Prostate gland (tissue), 2 donors: ENCODE results near the gene SLC22A12. TPM values are rescaled to one million over a fixed set of nuclear protein-coding genes. Genes with fewer than 3 reads are reported as not detected.

Experiments
- DNase-seq: peaks from one replicate; pipeline ENCODE4 v3.0.0-alpha.2; 2019; ENCODE audit warnings: low spot score
- H3K27ac ChIP-seq, 2 donors: fragments of 200-600 bp; sonication (generic); 2 replicates each; pipeline ENCODE4 v1.5.1; 2017 to 2019
- H3K27me3 ChIP-seq: fragments of 200-600 bp; sonication (generic); replicated peaks from 2 replicates; pipeline ENCODE4 v1.5.1; 2019; ENCODE audit not compliant: insufficient read depth
- H3K36me3 ChIP-seq, 2 donors: fragments of 200-600 bp; sonication (generic); 1 replicate in 1 of 2; 2 replicates in 1 of 2; pipeline versions ENCODE4 v1.5.1 to v1.8.1; 2017 to 2019
- H3K4me1 ChIP-seq: fragments of 200-600 bp; sonication (generic); replicated peaks from 2 replicates; pipeline ENCODE4 v1.5.1; 2019
- H3K4me3 ChIP-seq, 2 donors: fragments of 200-600 bp; sonication (generic); 2 replicates each; pipeline ENCODE4 v1.5.1; 2017 to 2019
- H3K9me3 ChIP-seq: fragments of 200-600 bp; sonication (generic); 2 replicates; pipeline ENCODE4 v1.5.1; 2017
- POLR2A ChIP-seq: fragments of 450-650 bp; IDR thresholded peaks from one replicate; pipeline ENCODE4 v1.6.1; 2016; ENCODE audit warnings: antibody characterized with exemption, mild to moderate bottlenecking
- POLR2AphosphoS5 ChIP-seq: sonication (generic); formaldehyde crosslinking; IDR thresholded peaks from one replicate; pipeline ENCODE4 v1.6.1; 2017; ENCODE audit warnings: antibody characterized with exemption
- WGBS: methylation state at CpG from one replicate; pipeline ENCODE4 v1.1.5; 2018; 5-methylcytosine and 5-hydroxymethylcytosine counted together
- intact Hi-C: fragments of 100-400 bp; cut with DNase I; formaldehyde crosslinking; loops from one replicate; pipeline ENCODE4 v1.14.2; 2022
- total RNA-seq, 2 donors: library from RNA; depleted of rRNA; stranded (reverse); fragments of >200 nt; gene quantifications; one replicate each; pipeline ENCODE4 v1.1.0, GENCODE V29; 2016
- TF ChIP-seq, protein P1 (sequence below), 4 experiments: fragments of 200-600 bp in 2 of 4; fragments of 450-650 bp in 2 of 4; sonication (generic) in 2 of 4; IDR thresholded peaks; 1 replicate in 3 of 4; 2 replicates in 1 of 4; pipeline ENCODE4 v1.5.1; 2016 to 2019; ENCODE audit warnings: antibody characterized with exemption in 4 of 4, mild to moderate bottlenecking in 2 of 4, moderate library complexity in 2 of 4

Gene SLC22A12
- total RNA-seq, 2 donors from 2014 or later, result not detected

DNA sequence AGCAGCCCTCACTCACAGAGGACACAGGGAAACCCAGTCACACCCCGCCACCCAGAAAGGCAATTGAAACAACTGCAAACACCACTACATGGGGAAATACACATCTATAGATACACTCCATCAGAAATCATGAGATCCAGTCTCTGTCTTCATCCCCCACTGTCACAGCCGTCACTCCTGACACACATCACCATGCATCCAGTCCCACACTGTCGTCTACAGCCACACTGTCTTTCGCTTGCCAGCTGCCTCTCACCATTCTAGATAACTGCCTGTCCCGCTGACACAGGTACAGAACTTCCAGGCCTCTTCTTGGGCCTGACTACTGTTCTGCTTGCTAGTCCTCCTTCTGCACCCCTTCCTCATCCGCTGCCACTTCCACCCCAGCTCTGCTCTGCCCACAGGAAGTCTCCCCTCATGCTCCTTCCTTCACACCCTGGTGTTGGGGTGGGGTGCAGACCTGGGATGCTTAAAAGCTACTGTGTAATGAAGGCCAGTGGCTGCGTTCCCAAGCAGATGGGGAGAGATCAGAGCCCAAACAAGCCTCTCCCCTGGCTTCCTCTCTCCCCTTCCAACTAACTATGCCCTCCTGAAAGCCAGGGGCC lies 42.6 kb downstream of the SLC22A12 start:
- Histone ChIP-seq H3K4me3 (no peak overlapping the region), H3K4me1 (no peaks in the 10 kb centered on the region), H3K27ac (no peak overlapping the region), H3K36me3 (no peaks in the 10 kb centered on the region), H3K27me3 (peaks cover 2% of the 10 kb centered on the region), H3K9me3 (no peaks in the 10 kb centered on the region)
- no peak for DNase-seq
- intact Hi-C loops, result no loop called here
- WGBS, result 82% methylated on average over 7 of the region's 7 CpGs
- TF ChIP-seq POLR2AphosphoS5 (no peak), POLR2A (no peak)
- TF ChIP-seq, protein P1, sequence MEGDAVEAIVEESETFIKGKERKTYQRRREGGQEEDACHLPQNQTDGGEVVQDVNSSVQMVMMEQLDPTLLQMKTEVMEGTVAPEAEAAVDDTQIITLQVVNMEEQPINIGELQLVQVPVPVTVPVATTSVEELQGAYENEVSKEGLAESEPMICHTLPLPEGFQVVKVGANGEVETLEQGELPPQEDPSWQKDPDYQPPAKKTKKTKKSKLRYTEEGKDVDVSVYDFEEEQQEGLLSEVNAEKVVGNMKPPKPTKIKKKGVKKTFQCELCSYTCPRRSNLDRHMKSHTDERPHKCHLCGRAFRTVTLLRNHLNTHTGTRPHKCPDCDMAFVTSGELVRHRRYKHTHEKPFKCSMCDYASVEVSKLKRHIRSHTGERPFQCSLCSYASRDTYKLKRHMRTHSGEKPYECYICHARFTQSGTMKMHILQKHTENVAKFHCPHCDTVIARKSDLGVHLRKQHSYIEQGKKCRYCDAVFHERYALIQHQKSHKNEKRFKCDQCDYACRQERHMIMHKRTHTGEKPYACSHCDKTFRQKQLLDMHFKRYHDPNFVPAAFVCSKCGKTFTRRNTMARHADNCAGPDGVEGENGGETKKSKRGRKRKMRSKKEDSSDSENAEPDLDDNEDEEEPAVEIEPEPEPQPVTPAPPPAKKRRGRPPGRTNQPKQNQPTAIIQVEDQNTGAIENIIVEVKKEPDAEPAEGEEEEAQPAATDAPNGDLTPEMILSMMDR (IDR thresholded peaks at IDR 0.05), result no peak

DNA sequence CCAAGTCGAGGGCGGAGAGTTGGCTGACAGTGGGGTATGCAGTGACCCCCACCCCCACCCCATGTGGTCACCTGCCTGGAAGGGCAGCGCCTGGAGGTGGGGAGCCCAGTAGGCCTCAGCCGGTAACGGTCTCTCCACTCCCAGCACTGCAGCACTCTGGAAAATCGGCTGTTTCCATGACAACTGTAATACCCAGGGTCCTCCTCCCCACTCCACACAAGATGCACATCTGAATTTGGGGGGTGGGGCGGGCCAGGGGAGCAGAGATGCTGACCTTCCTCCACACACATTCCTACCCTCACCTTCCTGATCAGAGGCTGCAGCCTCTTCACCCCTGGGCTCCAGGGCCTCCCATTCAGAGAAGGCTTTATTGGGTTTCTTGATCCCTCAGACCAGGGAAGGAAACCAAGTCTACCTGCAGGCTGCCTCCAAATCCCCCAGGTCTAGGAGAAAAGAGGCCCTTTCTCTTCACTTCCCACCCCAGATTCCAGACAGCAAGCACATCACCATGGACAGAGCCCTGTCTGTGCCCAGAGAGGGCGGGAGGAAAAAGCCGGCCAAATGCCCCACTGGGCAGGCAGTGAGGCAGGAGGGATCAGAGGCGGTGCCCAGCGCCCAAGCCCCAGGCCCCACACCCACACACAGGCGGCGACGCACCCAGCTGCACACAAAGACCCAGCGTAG lies 46.5 kb downstream of the SLC22A12 start:
- no peak overlapping the region for H3K27ac ChIP-seq
- no peak for TF ChIP-seq POLR2A
- TF ChIP-seq, protein P1 (IDR thresholded peaks at IDR 0.05), result no peak
- TF ChIP-seq POLR2AphosphoS5, result no peak
- DNase-seq, result no peak
- peaks cover 4% of the 10 kb centered on the region for H3K27me3 ChIP-seq
- 61% methylated on average over 15 of the region's 15 CpGs for WGBS
- H3K4me3 ChIP-seq, result no peak overlapping the region
- H3K4me1 ChIP-seq, result no peaks in the 10 kb centered on the region
- no peaks in the 10 kb centered on the region for H3K9me3 ChIP-seq
- no peaks in the 10 kb centered on the region for H3K36me3 ChIP-seq
- intact Hi-C loops, result no loop called here

DNA sequence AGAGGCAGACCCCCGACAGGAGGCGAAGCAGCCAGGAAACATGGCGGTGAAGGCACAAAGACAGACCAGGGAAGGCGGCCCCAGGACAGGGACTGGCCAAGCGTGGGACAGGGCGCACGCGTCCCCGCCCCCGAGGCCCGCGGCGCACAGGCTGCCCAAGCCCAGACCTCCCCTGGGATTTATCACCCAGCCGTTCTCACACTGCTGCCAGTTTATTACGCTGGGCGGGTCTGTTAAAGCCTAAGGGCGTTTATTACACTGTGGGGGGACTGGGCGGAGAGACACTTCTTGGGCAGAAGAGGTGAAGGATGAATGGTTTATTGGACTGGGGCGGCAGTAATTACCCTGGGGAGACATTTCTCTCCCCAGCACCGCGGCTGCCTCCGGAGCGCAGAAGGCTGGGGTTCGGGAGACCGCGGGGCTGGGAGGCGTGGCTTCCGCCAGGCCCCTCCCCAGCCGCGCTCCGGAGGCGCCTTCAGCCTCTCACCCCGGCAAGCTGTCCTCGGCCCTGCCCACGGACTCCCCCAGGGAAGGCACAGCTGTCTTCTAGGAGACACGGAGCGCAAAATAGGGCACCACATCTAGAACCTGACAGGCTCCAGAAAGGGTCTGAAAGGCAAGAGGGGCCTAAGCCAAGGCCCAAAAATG lies 47.1 kb downstream of the SLC22A12 start:
- DNase-seq, result no peak
- peak overlapping the region in 1 of 2 donors; percentile 16 for H3K4me3 ChIP-seq
- H3K36me3 ChIP-seq, result no peaks in the 10 kb centered on the region
- H3K27ac ChIP-seq, result no peak overlapping the region
- peaks cover 4% of the 10 kb centered on the region for H3K27me3 ChIP-seq
- no peaks in the 10 kb centered on the region for H3K9me3 ChIP-seq
- H3K4me1 ChIP-seq, result no peaks in the 10 kb centered on the region
- intact Hi-C loops, result no loop called here
- TF ChIP-seq POLR2AphosphoS5, result no peak
- no peak for TF ChIP-seq POLR2A
- TF ChIP-seq, protein P1 (IDR thresholded peaks at IDR 0.05), result no peak
- 20% methylated on average over 30 of the region's 37 CpGs for WGBS

DNA sequence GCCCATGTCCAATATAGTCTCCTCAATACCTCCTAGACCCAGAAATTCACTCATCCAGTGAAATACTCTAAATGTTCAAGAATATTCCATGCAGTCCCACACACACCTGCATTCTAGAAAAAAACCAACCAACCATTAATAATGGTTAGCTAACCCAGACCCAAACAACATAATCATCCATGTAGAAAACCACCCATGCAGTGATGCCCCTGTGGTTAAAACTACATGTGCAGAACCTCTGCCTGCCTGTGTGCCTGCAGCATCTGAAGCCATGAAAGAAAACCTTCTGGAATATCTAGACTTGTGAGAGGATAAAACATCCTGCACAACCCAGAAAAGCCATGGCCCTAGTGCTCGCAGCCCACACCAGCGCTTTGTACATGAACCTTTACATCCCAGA lies 47.8 kb downstream of the SLC22A12 start:
- H3K27me3 ChIP-seq, result peaks cover 9% of the 10 kb centered on the region
- H3K4me3 ChIP-seq, result no peak overlapping the region
- H3K36me3 ChIP-seq, result no peaks in the 10 kb centered on the region
- H3K4me1 ChIP-seq, result no peaks in the 10 kb centered on the region
- H3K27ac ChIP-seq, result no peak overlapping the region
- TF ChIP-seq, protein P1 (IDR thresholded peaks at IDR 0.05), result no peak
- TF ChIP-seq POLR2A (no peak), POLR2AphosphoS5 (no peak)
- WGBS, result 97% methylated on average over 2 of the region's 2 CpGs
- intact Hi-C loops, result no loop called here
- no peak for DNase-seq
- H3K9me3 ChIP-seq, result no peaks in the 10 kb centered on the region
